ENCODE data around the gene RAD23A.
A peak's percentile ranks its signal among the peaks of the same experiment; 100 is the strongest.

Gene RAD23A

GRCh38 chr19:12992729-12993128 is 47.1 kb downstream of the RAD23A start:
- no peak overlapping the region for H3K4me3 ChIP-seq (replicated peaks; ENCODE audit: low read depth, low read length)
- TF ChIP-seq CTCF (IDR thresholded peaks at IDR 0.05; ENCODE audit: low read length, missing control alignments), result no peak

GRCh38 chr19:12993562-12993961 is 47.9 kb downstream of the RAD23A start:
- DNase-seq (ENCODE audit: low read depth), result no peak
- no peak for TF ChIP-seq CTCF (IDR thresholded peaks at IDR 0.05; ENCODE audit: low read length, missing control alignments)
- no peak overlapping the region for H3K4me3 ChIP-seq (replicated peaks; ENCODE audit: low read depth, low read length)

More at GRCh38 chr19:12992729-12993128, 47.1 kb downstream of the RAD23A start:
- DNase-seq (ENCODE audit: low read depth), result no peak

GRCh38 chr19:12994701-12995595 is 49.3 kb downstream of the RAD23A start, which contains the start of gene NFIX:
NFIX (plus strand) TSS chr19:12995475; CDS start chr19:12995838, 363 bp downstream.
- peak; percentile 56 for DNase-seq (ENCODE audit: low read depth)
- H3K4me3 ChIP-seq (replicated peaks; ENCODE audit: low read depth, low read length), result peak within 1 kb of the TSS; percentile 75
- TF ChIP-seq CTCF (IDR thresholded peaks at IDR 0.05; ENCODE audit: low read length, missing control alignments), result no peak

- DNase-seq (ENCODE audit: low read depth), result peak; percentile 43
- no peak for TF ChIP-seq CTCF (IDR thresholded peaks at IDR 0.05; ENCODE audit: low read length, missing control alignments)
These were observed 50.1 kb downstream of the RAD23A start for GRCh38 chr19:12995596-12996405.

GRCh38 chr19:12996406-12997094 is 50.9 kb downstream of the RAD23A start:
- peak; percentile 49 for DNase-seq (ENCODE audit: low read depth)
- H3K4me3 ChIP-seq (replicated peaks; ENCODE audit: low read depth, low read length), result peak overlapping the region; percentile 75
- no peak for TF ChIP-seq CTCF (IDR thresholded peaks at IDR 0.05; ENCODE audit: low read length, missing control alignments)

More at GRCh38 chr19:12995596-12996405, 50.1 kb downstream of the RAD23A start:
- H3K4me3 ChIP-seq (replicated peaks; ENCODE audit: low read depth, low read length), result peak overlapping the region; percentile 75

- peak overlapping the region; percentile 75 for H3K4me3 ChIP-seq (replicated peaks; ENCODE audit: low read depth, low read length)
- TF ChIP-seq CTCF (IDR thresholded peaks at IDR 0.05; ENCODE audit: low read length, missing control alignments), result no peak
- DNase-seq (ENCODE audit: low read depth), result no peak
These were observed 51.7 kb downstream of the RAD23A start for GRCh38 chr19:12997179-12997966.
